ENCODE results near the gene CACNA2D3. TPM values are rescaled to one million over a fixed set of nuclear protein-coding genes. Genes with fewer than 3 reads are reported as not detected.

CACNA2D3 gene
- polyA plus RNA-seq, 1 donor: 1.9 TPM

DNA sequence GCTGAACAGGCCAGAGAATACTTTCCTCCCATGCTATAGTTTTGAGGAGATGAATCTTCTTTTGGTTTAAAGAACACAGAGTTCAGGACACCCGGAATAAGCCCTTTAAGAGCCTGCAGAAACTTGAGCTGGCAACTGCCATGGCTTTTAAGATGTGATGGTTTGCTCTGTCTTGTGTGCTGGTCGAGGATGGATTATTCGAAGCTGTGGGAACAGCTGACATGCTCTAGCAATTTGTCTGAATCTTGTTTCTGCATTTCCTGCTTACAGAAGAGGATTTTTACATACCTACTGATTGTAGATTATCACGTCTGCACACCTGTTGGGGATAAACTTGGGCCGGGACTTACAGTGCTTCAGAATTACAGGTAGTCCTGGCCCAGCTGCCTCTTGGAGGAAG, 408.6 kb downstream of the CACNA2D3 start:
- DNase-seq (ENCODE audit: low read depth): no peak

DNA sequence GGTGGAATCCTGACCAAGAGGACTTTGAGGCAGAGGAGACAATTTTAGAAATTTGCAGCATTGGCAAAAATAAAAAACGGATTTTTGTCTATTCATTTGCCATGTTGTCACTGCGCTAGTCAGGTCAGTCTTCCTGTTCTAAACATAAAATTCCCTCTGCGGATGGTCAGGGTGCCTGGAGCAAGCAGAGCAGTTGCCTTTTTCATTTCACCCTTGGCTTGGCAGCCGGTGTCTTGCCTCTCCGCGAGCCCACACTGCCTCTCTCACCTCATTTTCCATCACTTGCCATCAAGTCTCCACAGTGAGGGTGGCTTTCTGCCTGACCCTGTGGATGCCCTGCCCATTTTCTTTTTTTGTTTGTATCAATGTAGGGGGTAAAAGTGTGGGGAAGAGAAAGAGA, 409.4 kb downstream of the CACNA2D3 start:
- no peak for DNase-seq (ENCODE audit: low read depth)

DNA sequence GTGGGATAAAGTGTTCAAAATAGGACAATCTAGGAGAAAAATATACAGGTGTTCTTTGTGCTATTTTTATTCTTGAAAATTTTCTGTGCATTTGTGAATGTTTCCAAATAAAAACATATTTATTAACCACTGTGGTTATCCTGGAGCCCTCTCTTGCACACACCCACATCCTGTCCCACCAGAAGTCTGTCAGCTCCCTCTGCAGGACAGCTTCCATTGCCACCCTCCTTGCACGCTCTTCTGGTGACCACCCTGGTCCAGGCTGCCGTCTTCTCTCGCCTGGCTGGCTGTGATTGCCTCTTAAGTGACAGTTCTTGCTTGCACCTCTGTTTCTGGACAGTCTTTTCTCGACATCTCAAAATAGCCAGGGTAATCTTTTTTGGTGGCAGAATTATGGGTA, 411.5 kb downstream of the CACNA2D3 start:
- no peak for DNase-seq (ENCODE audit: low read depth)

DNA sequence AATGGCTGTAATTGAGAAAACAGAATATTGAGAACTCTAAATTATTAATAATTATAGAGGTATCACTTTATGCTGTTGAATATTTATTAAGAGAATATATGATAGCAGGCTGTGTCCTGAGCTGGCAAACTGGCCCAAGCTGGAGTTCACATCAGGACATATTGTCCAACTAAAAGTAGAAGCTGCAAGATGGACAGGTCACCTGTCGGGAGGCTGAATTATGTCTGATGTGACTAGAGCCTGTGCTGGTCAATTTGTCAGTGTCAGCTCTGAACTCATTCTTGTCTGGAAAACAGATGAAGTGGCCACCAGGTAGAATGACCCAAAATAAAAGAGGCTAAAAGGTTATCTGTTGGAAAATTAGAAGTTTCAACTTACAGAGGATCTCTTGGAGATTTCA, 413.3 kb downstream of the CACNA2D3 start:
- DNase-seq (ENCODE audit: low read depth): no peak

DNA sequence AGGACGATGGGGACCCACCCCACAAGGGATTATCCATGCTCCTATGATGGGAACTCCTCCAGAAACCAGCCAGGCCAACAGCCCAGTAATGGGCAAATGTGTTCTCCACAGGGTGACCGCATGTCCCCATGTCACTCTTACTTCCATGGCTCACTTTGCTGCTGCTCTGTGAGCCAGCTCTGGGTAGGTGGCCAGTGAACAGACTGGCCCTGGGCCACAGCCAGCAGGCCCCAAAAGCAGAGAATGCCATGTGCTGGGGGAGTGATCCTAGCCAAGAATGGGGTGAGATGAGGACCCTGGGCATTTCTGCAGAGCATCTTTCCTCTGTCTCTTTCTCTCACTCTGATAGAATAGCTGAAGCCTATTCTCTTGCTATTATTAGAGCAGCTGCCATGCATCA, 414.1 kb downstream of the CACNA2D3 start:
- no peak for DNase-seq (ENCODE audit: low read depth)

DNA sequence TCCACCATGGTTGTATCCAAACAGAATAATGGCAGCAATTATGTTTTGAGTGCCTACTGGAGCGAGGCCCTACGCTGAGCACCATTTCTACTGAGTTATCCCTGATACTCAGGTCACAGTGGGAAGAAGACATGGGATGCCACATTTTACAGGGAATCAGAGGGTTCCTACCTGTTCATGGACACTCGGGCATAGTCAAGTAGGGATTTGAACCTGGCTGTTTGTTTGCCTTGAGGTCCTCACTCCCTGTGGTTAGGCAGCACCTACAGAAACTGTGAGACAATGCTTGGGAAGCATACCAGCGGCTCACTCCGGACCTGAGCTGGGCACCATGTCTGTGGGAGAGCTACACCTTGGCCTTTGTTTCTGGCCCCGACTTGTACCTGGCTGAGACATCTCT, 415.2 kb downstream of the CACNA2D3 start:
- no peak for DNase-seq (ENCODE audit: low read depth)

DNA sequence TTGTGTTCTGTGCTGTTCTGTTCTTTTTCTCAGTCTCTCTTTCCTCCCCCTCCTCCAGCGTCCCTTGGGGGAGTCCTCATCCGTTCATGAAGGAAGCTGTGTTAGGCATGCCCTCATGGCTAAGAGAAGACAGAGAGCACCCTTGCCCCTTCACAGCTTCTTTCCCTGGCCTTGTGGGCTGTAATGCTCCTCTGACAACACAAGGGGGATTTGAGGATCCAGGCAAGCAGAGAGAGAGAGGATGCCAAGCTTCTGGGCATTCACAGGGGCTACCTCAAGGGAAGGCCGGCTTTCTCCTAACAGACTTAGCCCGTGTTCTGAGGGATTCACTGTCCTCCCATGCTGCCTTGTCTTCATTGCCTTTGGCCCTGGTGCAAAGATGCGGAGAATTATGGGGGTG, 416.0 kb downstream of the CACNA2D3 start:
- DNase-seq (ENCODE audit: low read depth): no peak

DNA sequence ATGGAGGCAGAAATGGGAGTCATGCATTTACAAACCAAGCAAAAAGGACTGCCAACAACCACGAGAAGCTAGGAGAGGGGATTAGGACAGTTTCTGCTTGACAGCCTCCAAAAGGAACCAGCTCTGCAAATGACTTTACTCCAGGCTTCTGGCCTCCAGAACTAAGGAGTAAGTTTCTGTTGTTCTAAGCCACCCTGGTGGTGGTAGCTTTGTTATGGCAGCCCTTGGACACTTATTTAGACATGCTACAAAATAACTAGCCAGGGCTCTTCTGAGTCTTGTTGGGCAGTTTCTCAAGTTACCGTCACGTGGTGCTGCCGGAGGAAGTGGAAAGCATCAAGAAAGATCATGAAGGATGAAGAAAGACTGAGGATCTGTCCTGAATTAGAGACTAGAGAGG, 419.0 kb downstream of the CACNA2D3 start:
- DNase-seq (ENCODE audit: low read depth): no peak

DNA sequence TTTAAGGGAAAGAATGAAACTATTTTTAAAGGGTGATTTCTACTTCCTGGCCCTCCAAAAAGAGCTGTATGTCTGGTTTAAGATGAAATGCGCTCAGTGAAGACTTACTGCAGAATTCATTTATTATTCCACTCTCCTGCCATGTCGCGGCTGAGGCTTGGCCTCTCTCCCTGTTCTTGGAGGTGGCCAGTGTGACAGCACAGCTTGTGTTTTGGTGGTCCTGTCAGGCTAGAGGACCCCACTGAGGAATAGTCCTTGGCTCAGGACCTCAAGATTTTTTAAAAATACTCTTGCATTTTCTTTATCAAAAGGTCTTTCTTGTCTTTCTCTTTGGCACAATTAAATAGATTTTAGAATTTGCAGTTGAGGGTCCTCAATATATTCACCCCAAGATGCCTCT, 421.1 kb downstream of the CACNA2D3 start:
- DNase-seq (ENCODE audit: low read depth): no peak

DNA sequence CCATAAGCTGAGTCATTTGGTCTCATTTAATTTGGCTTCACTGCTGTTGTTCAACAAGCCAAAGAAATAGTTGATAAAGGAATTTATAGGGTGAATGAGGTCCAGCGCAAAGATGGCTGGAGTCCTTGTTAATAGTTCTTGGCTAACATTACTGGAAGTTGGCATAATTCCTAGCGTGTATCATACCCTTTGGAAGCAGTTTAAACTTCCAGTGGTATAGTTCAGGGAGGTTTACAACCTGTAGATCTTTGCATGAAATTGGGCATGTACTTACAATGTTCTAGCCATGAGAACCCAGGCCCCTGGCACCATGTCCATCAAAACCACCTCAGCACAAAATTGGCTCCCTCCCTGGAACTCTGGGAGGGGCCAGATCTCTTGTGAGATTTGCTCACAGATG, 424.7 kb downstream of the CACNA2D3 start:
- DNase-seq (ENCODE audit: low read depth): no peak

DNA sequence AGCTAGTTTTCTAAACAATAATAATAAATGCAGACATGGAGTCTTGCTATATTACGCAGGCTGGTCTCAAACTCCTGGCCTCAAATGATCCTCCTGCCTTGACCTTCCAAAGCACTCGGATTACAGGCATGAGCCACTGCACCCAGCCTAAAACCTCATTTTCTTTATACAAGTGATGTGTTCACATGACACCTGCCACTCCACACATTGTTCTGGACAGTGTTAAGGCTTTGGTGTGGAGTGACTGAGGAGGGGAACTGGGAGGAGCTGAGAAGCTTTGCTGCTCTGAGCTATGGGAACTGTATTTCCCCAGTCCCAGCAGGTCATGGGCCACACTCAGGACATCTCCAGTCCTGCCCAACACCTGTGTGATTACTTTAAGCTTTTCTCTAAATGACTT, 425.5 kb downstream of the CACNA2D3 start:
- DNase-seq (ENCODE audit: low read depth): no peak

DNA sequence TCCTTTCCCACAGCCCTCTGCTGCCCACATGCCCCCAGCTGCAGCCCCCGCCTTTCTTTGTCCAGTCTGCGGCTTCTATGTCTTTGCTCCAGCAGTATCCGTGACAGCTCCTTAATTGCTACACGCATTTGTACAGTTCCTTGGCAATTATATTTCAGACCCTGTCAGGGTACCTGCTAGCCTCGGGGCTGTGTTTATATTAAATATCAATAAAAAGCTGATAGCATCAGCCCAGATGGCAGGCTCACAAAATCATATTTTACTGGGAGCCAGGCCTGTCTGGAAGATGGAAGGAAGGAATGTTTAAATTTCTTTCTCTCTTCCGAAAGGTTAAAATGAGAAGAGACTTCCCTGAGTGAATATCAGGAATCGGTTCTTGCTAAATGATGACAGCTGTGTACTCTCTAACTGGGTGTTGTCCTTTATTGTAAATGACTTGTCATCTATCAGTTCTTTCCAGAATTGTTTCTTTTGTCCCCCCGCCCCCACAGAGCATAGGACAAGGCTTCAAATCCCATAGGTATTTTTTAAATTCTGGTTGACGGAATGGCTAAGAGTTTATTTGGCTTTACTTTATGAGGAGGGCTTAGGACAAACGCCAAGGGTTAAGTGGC, 427.4 kb downstream of the CACNA2D3 start:
- no peak for DNase-seq (ENCODE audit: low read depth)

DNA sequence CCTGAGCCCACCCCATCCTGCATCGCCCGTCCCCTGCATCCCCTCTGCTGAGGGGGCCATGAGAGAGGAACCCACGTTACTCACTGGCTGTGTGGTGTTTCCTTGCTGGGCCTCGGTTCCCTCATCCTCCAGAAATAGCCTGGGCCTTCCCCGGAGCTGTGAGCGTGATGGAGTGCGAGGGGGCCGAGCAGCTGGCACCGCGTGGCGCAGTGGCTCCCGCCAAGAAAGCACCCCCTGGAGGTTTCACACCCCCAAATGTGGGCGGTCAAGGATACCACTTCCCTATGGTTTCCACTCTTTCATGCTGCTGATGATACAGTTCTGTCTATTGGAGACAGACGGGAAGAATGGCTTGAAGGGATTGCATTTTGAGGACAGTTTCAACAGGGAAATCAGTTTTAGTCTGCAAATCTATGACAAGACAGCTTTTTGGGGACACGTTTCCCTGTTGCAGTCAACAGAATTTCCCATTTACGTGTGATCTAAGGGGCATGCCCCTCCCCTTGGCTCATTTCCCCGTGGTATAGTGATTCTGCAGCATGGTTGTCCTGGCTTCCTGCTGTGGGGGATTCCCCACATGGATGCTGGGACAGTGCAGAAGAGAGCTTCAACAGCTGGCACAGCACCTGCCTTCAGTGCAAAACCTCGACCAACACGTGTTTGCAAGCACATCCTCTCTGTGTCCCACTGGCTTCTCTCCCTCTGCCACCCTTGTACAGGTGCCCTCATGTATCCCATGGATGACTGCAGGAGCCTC, 428.0 kb downstream of the CACNA2D3 start:
- no peak for DNase-seq (ENCODE audit: low read depth)

DNA sequence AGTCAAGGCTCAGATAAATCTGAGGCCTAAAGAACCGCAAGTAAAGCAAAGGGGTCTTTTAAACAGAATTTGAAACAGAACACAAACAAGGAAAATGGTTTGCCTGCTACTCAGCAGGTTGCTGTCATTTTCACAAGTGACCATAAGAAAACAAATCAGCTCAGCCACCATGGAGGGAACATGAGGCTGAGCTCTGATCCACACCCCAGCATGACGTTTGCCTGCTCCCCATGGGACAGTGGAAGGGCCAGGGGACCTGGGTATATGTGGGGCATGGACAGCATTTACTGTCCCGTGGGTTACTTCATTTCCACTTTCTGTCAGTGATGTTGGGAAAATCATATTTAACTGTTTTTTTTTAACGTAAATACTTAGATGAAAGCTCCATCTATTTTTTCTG, 434.3 kb downstream of the CACNA2D3 start:
- DNase-seq (ENCODE audit: low read depth): no peak

DNA sequence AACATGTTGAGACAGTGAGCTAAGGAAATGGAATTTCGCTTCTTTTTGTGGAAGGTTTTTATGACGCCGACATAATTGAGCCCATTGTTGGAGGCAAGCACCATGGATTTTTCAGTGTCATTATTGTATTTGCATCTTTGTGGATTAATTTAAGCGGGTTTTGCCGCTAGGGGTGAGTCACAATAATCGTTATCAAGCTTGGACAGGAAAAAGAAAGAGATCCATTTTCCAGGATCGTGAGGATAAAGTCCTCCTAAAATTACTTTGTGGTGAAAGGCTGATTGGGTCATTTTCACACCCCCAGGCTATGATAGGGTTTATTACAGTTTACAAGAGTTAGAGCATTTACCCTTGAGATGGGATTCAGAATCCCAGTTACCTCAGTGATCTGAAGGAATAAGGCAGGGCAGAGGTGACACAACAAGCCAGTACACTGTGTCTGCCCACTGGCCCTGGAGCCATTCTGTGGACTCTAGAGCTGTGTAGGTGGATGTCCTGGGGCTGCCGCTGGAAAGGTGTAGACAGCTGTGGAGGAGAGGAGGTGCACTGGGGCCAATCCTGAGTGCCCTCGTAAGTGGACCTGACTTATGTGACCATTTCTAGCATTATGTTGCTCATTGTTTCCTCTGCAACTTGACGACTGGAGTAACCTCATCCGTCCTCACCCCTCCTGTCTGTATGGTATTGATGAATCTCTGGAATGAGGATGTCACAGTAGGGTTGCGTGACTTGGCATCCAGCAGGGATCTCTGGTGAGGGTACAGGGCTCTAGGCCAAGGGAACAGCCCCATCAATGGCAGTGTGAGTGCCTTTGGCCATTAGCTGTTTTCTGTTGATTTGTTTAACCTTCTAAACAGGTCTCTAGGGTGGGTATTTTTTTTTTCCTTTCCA, 435.4 kb downstream of the CACNA2D3 start:
- DNase-seq (ENCODE audit: low read depth): no peak

DNA sequence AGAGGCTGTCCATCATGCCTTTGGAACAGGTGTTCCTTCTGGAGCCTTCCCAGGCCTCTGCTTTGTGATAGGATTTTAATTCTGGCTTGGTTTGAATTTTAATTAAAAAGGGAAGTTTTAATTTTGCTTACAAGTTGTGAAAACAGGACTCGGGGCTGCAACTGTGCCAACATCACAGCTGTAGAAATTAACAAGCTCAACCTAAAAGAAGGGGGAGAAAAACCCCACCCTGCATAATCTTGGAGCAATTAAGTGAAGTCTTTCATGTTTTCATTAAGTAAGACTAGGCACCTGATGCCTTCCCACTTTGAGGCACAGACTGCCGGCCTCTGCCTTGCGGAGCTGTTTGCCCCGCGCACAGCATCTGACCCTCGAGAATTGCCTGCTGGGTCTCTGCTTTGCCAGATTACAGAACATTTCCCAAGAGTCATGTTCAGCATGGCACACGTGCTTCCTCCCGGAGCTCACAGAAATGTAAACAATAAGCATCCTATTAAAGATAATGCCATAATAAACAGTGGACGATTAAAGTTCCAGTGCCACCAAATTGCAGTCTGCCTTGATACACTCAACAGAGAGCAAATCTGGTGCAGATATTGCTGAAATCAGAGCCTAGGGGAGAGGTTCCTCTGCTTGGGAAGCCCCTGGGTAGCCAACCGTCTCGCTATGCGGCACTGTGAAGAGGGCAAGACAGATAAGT, 441.3 kb downstream of the CACNA2D3 start:
- DNase-seq (ENCODE audit: low read depth): no peak

DNA sequence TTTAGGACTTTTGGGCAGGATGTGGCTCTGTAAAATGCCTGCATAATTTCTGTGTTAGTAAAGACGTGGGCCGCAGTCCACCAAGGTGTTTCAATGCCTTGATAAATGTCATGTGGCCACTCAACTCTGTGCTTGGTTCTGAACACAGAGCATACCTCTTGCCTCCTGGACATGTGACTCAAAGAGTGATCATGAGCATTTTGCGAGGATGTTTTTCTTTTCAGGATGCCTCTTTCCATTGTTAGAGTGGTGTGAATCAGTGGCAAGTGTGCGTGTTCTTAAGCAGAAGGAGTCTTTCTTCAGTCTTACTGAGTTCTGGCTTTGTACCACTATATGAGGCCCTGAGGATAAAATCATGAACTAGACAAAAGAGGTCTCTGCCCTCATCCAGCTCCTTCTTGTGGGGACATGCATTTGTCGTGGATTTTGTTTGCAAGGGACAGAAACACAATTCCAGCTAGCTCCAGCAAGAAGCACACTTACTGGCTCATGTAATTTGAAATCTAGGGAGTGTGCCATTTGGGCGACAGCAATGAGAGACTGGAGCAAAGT, 442.1 kb downstream of the CACNA2D3 start:
- DNase-seq (ENCODE audit: low read depth): no peak

DNA sequence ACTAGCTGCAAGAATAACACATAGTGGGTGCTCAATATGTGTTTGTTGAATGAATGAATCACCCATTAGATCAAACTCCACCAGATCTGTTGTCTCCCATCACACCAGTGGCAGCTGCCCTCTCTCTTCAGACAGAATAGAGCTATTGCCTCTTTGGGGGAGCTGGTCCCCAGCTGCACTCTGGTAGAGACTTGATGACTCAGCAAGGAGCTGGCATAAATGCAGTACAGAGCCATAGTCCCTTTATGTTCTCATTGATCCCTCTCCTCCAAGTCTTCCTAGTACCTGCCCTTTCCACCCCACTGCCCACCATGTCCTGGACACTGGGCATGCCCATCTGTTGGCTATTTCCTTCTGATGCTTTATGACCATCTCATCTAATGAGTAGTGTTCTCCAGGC, 443.6 kb downstream of the CACNA2D3 start:
- DNase-seq (ENCODE audit: low read depth): no peak

DNA sequence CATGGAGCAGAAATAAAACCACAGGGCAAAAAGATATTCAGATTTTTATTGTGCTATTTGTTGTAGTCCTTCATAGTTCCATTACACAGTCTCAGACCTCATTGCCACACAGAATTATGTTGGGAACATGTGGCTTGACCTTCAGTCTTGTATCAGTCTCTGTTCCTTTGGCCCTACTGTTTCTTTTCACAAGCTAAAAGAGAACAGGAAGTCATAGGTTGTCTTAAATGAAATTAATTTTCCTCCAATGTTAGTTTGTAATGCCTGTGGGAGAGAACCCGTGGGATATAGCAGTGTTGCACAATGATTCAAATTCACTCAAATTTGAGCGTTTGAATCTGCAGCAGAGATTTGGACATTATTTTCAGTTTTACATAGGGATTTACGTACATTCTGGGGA, 445.6 kb downstream of the CACNA2D3 start:
- DNase-seq (ENCODE audit: low read depth): no peak

DNA sequence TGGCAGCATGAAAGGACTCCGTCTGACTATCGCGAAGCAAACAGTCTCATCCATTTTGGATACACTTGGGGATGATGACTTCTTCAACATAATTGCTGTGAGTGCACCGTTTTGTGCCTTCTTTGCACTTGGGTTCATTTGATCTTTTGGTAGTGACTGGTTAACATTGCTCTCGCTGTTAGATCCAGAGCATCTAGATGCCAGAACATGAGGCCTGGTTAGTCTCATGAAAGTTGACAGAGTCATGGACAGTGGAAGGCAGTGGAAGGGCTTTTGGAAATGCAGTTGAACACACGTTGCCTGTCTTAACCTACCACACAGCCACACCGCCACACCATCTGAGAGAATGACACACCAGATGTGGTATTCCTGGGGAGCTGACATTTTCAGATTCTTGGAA, 447.7 kb downstream of the CACNA2D3 start:
- DNase-seq (ENCODE audit: low read depth): no peak

DNA sequence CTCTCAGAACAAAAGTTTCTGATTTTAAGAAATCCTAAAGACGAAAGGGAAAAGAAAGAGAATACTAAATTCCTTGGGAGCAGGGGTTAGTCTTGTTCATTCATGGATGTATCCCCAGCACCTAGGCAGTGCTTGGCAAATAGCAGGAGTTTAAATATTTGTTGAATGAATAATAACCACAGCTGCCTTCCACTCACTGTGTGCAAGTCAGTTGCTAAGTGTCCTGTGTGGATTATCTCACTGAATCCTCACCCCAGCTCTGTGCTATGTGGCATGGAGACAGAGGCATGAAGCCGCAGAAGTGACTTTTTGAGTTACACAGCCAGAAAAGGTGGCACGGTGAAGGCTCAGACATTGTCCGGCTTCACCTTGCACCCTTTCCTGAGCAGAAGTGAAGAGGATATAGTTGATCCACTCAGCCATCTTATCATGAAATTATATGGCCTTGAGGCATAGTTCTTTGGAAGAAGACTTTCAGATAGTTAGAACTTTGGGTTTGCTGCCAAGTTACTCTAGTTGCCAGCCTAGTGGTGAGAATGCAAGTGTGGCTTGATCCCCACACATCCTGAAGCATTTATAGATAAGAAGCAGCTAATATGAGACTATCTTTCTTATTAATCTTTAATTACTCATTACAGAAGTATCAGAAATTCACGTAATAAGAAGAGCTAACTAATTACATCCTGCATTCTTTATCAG, 450.0 kb downstream of the CACNA2D3 start:
- DNase-seq (ENCODE audit: low read depth): no peak

Data from forelimb muscle (tissue), 1 donor.